Measurements from ENCODE around the gene SH2B3.

DNA sequence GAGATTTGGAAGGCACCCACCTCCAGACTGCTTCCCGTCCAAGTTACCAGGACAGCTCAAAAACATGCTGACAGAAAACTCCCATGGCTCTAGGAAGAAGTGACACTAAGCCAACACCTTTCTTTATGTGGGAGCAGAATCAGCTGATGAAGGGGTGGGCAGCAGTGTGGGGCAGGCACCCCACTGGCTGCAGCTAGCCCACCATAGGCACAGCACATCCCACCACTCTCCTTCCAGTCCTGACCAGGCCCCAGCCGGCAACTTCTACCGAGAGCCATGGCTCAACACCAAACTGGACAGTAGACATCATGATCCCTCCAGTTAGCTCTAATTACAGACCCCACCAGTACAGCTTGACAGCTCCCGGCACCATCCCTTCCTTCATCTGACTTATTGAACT is 45.0 kb downstream of the SH2B3 start:
- TF ChIP-seq POLR2AphosphoS5 (IDR thresholded peaks at IDR 0.05; ENCODE audit: borderline replicate concordance, low read depth, low read length) = no peak
- TF ChIP-seq EZH2 (IDR thresholded peaks at IDR 0.05) = no peak
